ENCODE measurements around the gene DHX57. TPM values are rescaled to one million over a fixed set of nuclear protein-coding genes. Genes with fewer than 3 reads are reported as not detected.

Gene DHX57
- total RNA-seq, 1 donor, result 19.5 TPM

DNA sequence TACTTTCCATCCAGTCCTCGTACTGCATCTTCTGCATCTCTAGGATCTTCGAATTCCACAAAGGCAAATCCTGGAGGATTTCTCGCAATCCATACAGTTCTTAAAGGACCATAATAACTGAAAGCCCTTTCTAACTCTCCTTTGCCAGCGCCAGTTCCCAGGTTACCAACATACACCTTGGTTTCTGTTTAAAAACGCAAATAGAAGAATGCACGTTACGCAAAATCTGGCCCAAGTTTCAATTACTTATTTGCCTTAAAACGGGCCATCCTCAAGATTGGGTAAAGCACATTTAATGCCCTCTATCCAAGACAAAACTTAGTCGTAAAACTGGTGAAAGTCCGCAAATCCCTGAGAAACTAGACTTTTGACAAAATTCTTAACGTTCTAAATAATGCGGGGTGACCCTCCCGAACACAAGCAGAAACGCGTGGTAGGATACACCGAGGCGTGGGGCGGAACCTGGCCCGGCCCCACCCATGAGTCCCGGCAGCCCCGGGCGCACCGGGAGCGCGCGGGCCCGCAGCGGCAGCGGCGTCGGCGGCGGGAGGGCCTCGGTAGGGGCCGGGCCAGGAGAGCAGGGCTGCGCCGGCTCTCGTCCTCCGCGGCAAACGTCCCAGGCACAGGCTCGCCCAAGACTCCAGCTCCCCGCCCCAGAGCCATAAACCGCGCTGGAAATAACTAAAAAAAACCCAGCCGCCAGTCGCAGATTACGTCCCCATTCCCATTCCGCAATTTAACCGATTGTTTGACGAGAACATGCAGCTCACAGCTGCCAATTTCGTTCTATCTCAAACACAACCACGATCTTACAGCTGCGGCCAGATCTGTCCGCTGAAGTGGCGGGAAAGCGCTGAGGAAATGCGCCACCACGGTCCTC lies 125.5 kb downstream of the DHX57 start:
- peaks cover 19% of the 10 kb centered on the region for H3K4me1 ChIP-seq (ENCODE audit: insufficient read depth, low read length)
- peak overlapping the region; percentile 98 for H3K4me2 ChIP-seq (ENCODE audit: insufficient read depth, low read length)
- H3K79me2 ChIP-seq (ENCODE audit: insufficient read depth, low read length), result peaks cover 59% of the 10 kb centered on the region
- H3K9me3 ChIP-seq (ENCODE audit: low read depth, low read length), result no peaks in the 10 kb centered on the region
- TF ChIP-seq, protein P1, sequence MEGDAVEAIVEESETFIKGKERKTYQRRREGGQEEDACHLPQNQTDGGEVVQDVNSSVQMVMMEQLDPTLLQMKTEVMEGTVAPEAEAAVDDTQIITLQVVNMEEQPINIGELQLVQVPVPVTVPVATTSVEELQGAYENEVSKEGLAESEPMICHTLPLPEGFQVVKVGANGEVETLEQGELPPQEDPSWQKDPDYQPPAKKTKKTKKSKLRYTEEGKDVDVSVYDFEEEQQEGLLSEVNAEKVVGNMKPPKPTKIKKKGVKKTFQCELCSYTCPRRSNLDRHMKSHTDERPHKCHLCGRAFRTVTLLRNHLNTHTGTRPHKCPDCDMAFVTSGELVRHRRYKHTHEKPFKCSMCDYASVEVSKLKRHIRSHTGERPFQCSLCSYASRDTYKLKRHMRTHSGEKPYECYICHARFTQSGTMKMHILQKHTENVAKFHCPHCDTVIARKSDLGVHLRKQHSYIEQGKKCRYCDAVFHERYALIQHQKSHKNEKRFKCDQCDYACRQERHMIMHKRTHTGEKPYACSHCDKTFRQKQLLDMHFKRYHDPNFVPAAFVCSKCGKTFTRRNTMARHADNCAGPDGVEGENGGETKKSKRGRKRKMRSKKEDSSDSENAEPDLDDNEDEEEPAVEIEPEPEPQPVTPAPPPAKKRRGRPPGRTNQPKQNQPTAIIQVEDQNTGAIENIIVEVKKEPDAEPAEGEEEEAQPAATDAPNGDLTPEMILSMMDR (IDR thresholded peaks at IDR 0.05; ENCODE audit: extremely low read depth, low read depth, low read length), result no peak
- H3K27ac ChIP-seq (ENCODE audit: low read depth, low read length), result peak overlapping the region; percentile 95
- peaks cover 49% of the 10 kb centered on the region for H3K36me3 ChIP-seq (ENCODE audit: insufficient read depth, low read length)
- H3K4me3 ChIP-seq (ENCODE audit: insufficient read depth, low read length), result peak overlapping the region; percentile 99
- H3K27me3 ChIP-seq (ENCODE audit: insufficient read depth, low read length), result no peaks in the 10 kb centered on the region
- peak overlapping the region; percentile 81 for H2AFZ ChIP-seq (ENCODE audit: low read length)
- peaks cover 36% of the 10 kb centered on the region for H4K20me1 ChIP-seq (ENCODE audit: insufficient read depth, low read length)
- DNase-seq (ENCODE audit: insufficient read length, low spot score, missing footprints), result peak; percentile 86

DNA sequence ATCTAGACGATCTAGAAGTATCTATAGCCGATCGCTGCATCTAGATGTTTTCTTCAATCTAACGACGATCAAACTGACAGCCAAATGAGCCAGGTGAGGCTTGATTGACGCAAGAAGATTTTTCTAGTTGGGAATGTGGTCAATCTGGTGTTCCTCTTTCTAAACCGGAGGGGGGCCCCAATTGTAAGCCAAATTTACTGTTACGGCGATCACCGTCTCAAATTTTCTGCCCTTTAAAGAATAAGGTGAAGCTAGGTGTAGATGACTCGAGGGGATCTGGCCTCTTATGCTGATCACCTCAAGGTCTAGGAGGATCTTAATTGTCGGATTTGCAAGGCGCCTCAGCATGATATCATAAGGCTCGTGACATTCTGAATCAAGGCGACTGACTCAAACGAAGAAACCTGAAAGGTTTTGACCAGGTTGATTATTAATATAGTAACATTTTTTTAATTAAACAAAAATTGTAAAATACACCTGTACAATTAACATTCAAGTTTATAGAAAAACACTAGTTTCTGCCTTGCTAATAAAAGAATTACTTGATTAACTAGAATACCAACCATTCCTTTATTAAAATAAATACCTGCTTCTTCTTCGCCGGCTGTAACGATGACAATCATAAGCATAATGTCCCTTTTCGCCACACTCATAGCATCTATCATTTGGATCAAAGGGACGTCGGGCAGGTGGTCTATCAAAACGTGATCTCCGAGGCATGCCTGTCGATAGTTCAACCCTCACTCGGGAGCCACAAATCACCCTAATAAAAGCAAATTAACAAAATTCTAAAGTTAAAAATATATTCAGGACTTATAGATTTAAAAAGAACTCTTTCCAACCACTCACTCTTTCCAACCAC lies 126.6 kb downstream of the DHX57 start:
- Histone ChIP-seq H4K20me1 (ENCODE audit: insufficient read depth, low read length) (peaks cover 42% of the 10 kb centered on the region), H3K27ac (ENCODE audit: low read depth, low read length) (peak overlapping the region; percentile 14), H3K36me3 (ENCODE audit: insufficient read depth, low read length) (peaks cover 59% of the 10 kb centered on the region), H3K4me2 (ENCODE audit: insufficient read depth, low read length) (peak overlapping the region; percentile 98), H2AFZ (ENCODE audit: low read length) (no peak overlapping the region), H3K27me3 (ENCODE audit: insufficient read depth, low read length) (no peaks in the 10 kb centered on the region), H3K4me3 (ENCODE audit: insufficient read depth, low read length) (peak overlapping the region; percentile 99), H3K79me2 (ENCODE audit: insufficient read depth, low read length) (peaks cover 68% of the 10 kb centered on the region), H3K9me3 (ENCODE audit: low read depth, low read length) (no peaks in the 10 kb centered on the region), H3K4me1 (ENCODE audit: insufficient read depth, low read length) (peaks cover 19% of the 10 kb centered on the region)
- DNase-seq (ENCODE audit: insufficient read length, low spot score, missing footprints), result no peak
- TF ChIP-seq, protein P1 (IDR thresholded peaks at IDR 0.05; ENCODE audit: extremely low read depth, low read depth, low read length), result no peak

GRCh38 chr2:38748391-38748790 lies 127.3 kb downstream of the DHX57 start:
- Histone ChIP-seq H3K4me2 (ENCODE audit: insufficient read depth, low read length) (no peak overlapping the region), H3K9me3 (ENCODE audit: low read depth, low read length) (no peaks in the 10 kb centered on the region), H3K79me2 (ENCODE audit: insufficient read depth, low read length) (peaks cover 68% of the 10 kb centered on the region), H3K36me3 (ENCODE audit: insufficient read depth, low read length) (peaks cover 64% of the 10 kb centered on the region), H3K27ac (ENCODE audit: low read depth, low read length) (no peak overlapping the region), H2AFZ (ENCODE audit: low read length) (no peak overlapping the region), H3K4me1 (ENCODE audit: insufficient read depth, low read length) (peaks cover 19% of the 10 kb centered on the region), H3K4me3 (ENCODE audit: insufficient read depth, low read length) (no peak overlapping the region), H4K20me1 (ENCODE audit: insufficient read depth, low read length) (peaks cover 42% of the 10 kb centered on the region), H3K27me3 (ENCODE audit: insufficient read depth, low read length) (no peaks in the 10 kb centered on the region)
- TF ChIP-seq, protein P1 (IDR thresholded peaks at IDR 0.05; ENCODE audit: extremely low read depth, low read depth, low read length), result no peak
- DNase-seq (ENCODE audit: insufficient read length, low spot score, missing footprints), result no peak

Data from osteoblast (primary cell).